HepG2 (cell line): ENCODE measurements around the gene TMEM8B. TPM values are rescaled to one million over a fixed set of nuclear protein-coding genes. Genes with fewer than 3 reads are reported as not detected.

Experiments
- AGO1 ChIP-seq: fragments of 200-400 bp; formaldehyde crosslinking; IDR thresholded peaks from 2 replicates; pipeline ENCODE4 v1.6.1; 2017; ENCODE audit warnings: mild to moderate bottlenecking, low read depth, low read length, moderate library complexity; ENCODE audit not compliant: poor library complexity, severe bottlenecking
- DPF2 ChIP-seq: sonication (generic); formaldehyde crosslinking; IDR thresholded peaks from 2 replicates; pipeline ENCODE4 v1.4.0; 2020; ENCODE audit warnings: mild to moderate bottlenecking, low read depth, missing genetic modification reagents, borderline replicate concordance
- EP300 ChIP-seq, 3 experiments: sonication (generic) in 1 of 3; formaldehyde crosslinking in 1 of 3; IDR thresholded peaks; 2 replicates each; pipeline versions ENCODE4 v1.5.1 to v1.6.1; 2011 to 2020; ENCODE audit warnings: low read depth in 2 of 3, low read length in 2 of 3, borderline replicate concordance in 1 of 3, improper control_type of control experiment in 1 of 3, mild to moderate bottlenecking in 1 of 3, missing genetic modification reagents in 1 of 3, moderate library complexity in 1 of 3
- FLYWCH1 ChIP-seq: sonication (generic); formaldehyde crosslinking; IDR thresholded peaks from 2 replicates; pipeline ENCODE4 v1.8.1; 2023; ENCODE audit warnings: mild to moderate bottlenecking, missing genetic modification reagents
- FOXC1 ChIP-seq: sonication (generic); formaldehyde crosslinking; IDR thresholded peaks from 2 replicates; pipeline ENCODE4 v1.8.0; 2022; ENCODE audit warnings: mild to moderate bottlenecking, missing genetic modification reagents, borderline replicate concordance
- FOXJ3 ChIP-seq: sonication (generic); formaldehyde crosslinking; IDR thresholded peaks from 2 replicates; pipeline ENCODE4 v1.4.0; 2020; ENCODE audit warnings: missing genetic modification reagents, mild to moderate bottlenecking, borderline replicate concordance
- HES4 ChIP-seq: sonication (generic); formaldehyde crosslinking; IDR thresholded peaks from 2 replicates; pipeline ENCODE4 v1.9.0; 2021; ENCODE audit warnings: mild to moderate bottlenecking, missing genetic modification reagents, borderline replicate concordance
- KDM5B ChIP-seq: sonication (generic); formaldehyde crosslinking; IDR thresholded peaks from 2 replicates; pipeline ENCODE4 v1.4.0; 2020; ENCODE audit warnings: missing genetic modification reagents, mild to moderate bottlenecking, borderline replicate concordance
- MATR3 ChIP-seq: sonication (generic); formaldehyde crosslinking; IDR thresholded peaks from 2 replicates; pipeline ENCODE4 v1.4.0; 2020; ENCODE audit warnings: missing genetic modification reagents
- MEIS1 ChIP-seq: sonication (generic); formaldehyde crosslinking; IDR thresholded peaks from 2 replicates; pipeline ENCODE4 v1.9.0; 2021; ENCODE audit warnings: mild to moderate bottlenecking, missing genetic modification reagents, moderate library complexity, borderline replicate concordance
- PHF20 ChIP-seq: sonication (generic); formaldehyde crosslinking; IDR thresholded peaks from 2 replicates; pipeline ENCODE4 v1.5.0; 2020; ENCODE audit warnings: mild to moderate bottlenecking, missing genetic modification reagents
- RARG ChIP-seq: sonication (generic); formaldehyde crosslinking; IDR thresholded peaks from 2 replicates; pipeline ENCODE4 v1.4.0; 2020; ENCODE audit warnings: low read depth, mild to moderate bottlenecking, missing genetic modification reagents
- RFXANK ChIP-seq: IDR thresholded peaks from 2 replicates; pipeline ENCODE4 v1.6.1; 2016
- SMAD3 ChIP-seq: sonication (generic); formaldehyde crosslinking; IDR thresholded peaks from 2 replicates; pipeline ENCODE4 v1.4.0; 2020; ENCODE audit warnings: missing genetic modification reagents
- ZMAT5 ChIP-seq: sonication (generic); formaldehyde crosslinking; IDR thresholded peaks from 2 replicates; pipeline ENCODE4 v1.5.0; 2020; ENCODE audit warnings: mild to moderate bottlenecking, low read depth, missing genetic modification reagents, borderline replicate concordance
- ZNF264 ChIP-seq: sonication (generic); formaldehyde crosslinking; IDR thresholded peaks from 2 replicates; pipeline ENCODE4 v1.4.0; 2020; ENCODE audit warnings: missing genetic modification reagents
- ZNF30 ChIP-seq: sonication (generic); formaldehyde crosslinking; IDR thresholded peaks from 2 replicates; pipeline ENCODE4 v1.5.0; 2020; ENCODE audit warnings: mild to moderate bottlenecking, missing genetic modification reagents
- ZNF34 ChIP-seq: sonication (generic); formaldehyde crosslinking; IDR thresholded peaks from 2 replicates; pipeline ENCODE4 v1.4.0; 2020; ENCODE audit warnings: mild to moderate bottlenecking, missing genetic modification reagents, borderline replicate concordance
- ZNF572 ChIP-seq: sonication (generic); formaldehyde crosslinking; IDR thresholded peaks from 2 replicates; pipeline ENCODE4 v1.5.1; 2020; ENCODE audit warnings: mild to moderate bottlenecking, missing genetic modification reagents
- ZNF7 ChIP-seq: IDR thresholded peaks from 2 replicates; pipeline ENCODE4 v1.6.1; 2016; ENCODE audit warnings: missing biosample characterization, missing genetic modification reagents
- ZNF792 ChIP-seq: IDR thresholded peaks from 2 replicates; pipeline ENCODE4 v1.6.1; 2016
- polyA plus RNA-seq, 8 experiments: library from polyadenylated mRNA; depleted of rRNA in 3 of 8; stranded (reverse) in 7 of 8; unstranded in 1 of 8; fragments of >200 nt; fragmentation: Illumina TruSeq in 4 of 8; extraction: Trizol in 4 of 8; gene quantifications; 2 replicates each; pipeline versions ENCODE4 v1.2.1 to v1.2.3, GENCODE V29; 2011 to 2016; ENCODE audit warnings: low read depth in 4 of 8, missing spikeins in 1 of 8, mixed read lengths in 1 of 8; ENCODE audit not compliant: insufficient read depth in 1 of 8
- total RNA-seq, 5 experiments: library from RNA; depleted of rRNA; stranded (reverse); fragments of >200 nt; fragmentation: Illumina TruSeq; extraction: Trizol; gene quantifications; 2 replicates each; pipeline ENCODE4 v1.2.3, GENCODE V29; 2016; ENCODE audit warnings: low read depth in 1 of 5
- TF ChIP-seq, protein P1 (sequence below): sonication (generic); formaldehyde crosslinking; IDR thresholded peaks from 2 replicates; pipeline ENCODE4 v1.5.0; 2020; ENCODE audit warnings: mild to moderate bottlenecking, missing genetic modification reagents
- TF ChIP-seq, protein P2 (sequence below): IDR thresholded peaks from 2 replicates; pipeline ENCODE4 v1.6.1; 2018; ENCODE audit warnings: missing genetic modification reagents, mild to moderate bottlenecking, missing compliant biosample characterization
- TF ChIP-seq, protein P3 (sequence below): sonication (generic); formaldehyde crosslinking; IDR thresholded peaks from 2 replicates; pipeline ENCODE4 v1.4.0; 2020; ENCODE audit warnings: missing genetic modification reagents

Gene TMEM8B
- total and polyA plus RNA-seq, 2 of the 13 experiments (the other 11 are each of a cell fraction or from before 2014, with no cell fraction given): 2.1 to 2.7 TPM

DNA sequence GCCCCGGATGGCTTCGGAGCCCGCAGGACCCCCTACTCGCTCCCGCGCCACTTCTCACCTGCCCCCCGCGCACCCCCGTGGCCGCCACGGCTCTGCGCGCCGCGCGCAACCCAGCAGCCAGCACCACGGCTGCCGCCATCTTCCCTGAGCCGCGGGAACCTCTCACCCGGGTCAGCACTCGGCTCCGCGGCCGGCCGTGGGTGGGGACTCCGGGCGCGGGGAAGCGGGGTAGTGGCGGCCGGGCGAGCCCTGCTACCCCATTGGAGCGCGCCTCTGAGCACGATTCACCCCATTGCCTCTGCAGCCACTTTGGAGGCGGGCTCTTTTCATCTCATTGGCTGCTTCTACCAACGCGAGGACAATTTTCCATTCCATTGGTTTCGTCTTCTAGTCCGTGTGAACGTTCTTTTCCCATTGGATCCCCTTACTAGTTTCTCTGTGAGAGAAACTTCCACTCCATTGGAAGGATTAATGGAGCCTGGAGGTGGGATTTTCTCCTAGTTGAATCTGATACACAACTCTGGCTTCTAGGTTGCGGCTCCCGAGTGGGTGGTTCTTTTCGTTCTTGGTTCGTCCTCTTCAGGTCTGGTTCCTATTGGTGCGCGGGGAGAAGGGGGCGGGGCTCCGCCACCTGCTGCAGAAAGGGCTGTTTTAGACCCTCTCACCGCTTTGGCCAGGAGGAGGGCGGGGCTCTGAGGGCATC lies 14.0 kb upstream of the TMEM8B start, which contains the start of gene HINT2 (continued):
- TF ChIP-seq MEIS1 (CRISPR knock-in tag): no peak
- no peak; the same call in 1 of the 2 replicates for TF ChIP-seq PHF20 (CRISPR knock-in tag)
- TF ChIP-seq RARG (CRISPR knock-in tag): no peak
- TF ChIP-seq FOXC1 (CRISPR knock-in tag): no peak; the same call in 1 of the 2 replicates
- TF ChIP-seq, protein P1, sequence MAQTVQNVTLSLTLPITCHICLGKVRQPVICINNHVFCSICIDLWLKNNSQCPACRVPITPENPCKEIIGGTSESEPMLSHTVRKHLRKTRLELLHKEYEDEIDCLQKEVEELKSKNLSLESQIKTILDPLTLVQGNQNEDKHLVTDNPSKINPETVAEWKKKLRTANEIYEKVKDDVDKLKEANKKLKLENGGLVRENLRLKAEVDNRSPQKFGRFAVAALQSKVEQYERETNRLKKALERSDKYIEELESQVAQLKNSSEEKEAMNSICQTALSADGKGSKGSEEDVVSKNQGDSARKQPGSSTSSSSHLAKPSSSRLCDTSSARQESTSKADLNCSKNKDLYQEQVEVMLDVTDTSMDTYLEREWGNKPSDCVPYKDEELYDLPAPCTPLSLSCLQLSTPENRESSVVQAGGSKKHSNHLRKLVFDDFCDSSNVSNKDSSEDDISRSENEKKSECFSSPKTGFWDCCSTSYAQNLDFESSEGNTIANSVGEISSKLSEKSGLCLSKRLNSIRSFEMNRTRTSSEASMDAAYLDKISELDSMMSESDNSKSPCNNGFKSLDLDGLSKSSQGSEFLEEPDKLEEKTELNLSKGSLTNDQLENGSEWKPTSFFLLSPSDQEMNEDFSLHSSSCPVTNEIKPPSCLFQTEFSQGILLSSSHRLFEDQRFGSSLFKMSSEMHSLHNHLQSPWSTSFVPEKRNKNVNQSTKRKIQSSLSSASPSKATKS: no peak
- TF ChIP-seq, protein P2, sequence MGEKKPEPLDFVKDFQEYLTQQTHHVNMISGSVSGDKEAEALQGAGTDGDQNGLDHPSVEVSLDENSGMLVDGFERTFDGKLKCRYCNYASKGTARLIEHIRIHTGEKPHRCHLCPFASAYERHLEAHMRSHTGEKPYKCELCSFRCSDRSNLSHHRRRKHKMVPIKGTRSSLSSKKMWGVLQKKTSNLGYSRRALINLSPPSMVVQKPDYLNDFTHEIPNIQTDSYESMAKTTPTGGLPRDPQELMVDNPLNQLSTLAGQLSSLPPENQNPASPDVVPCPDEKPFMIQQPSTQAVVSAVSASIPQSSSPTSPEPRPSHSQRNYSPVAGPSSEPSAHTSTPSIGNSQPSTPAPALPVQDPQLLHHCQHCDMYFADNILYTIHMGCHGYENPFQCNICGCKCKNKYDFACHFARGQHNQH (CRISPR knock-in tag): 0 out of 2 replicates have a peak, but pooled peaks have one; percentile 1
- TF ChIP-seq ZNF34 (CRISPR knock-in tag): 0 out of 2 replicates have a peak, but pooled peaks have one; percentile 21
- no peak for TF ChIP-seq ZNF572 (CRISPR knock-in tag)
- no peak; the same call in 1 of the 2 replicates for TF ChIP-seq RFXANK (CRISPR knock-in tag)
- TF ChIP-seq MATR3 (CRISPR knock-in tag): no peak
- no peak for TF ChIP-seq FOXJ3
- TF ChIP-seq KDM5B (CRISPR knock-in tag): peak; percentile 75; the same call in 1 of the 2 replicates
- TF ChIP-seq ZMAT5: no peak
- peak; percentile 55; the same call in 1 of the 2 replicates for TF ChIP-seq FLYWCH1 (CRISPR knock-in tag)
- TF ChIP-seq ZNF7 (CRISPR knock-in tag): no peak
- TF ChIP-seq EP300 (IDR thresholded peaks at IDR 0.05; ENCODE audit: low read depth in 2 of 2, low read length in 2 of 2): no peak
- TF ChIP-seq EP300 (CRISPR knock-in tag; IDR thresholded peaks at IDR 0.05; ENCODE audit: borderline replicate concordance): no peak
- no peak for TF ChIP-seq AGO1
- no peak for TF ChIP-seq ZNF30
- no peak for TF ChIP-seq HES4 (CRISPR knock-in tag)
- TF ChIP-seq, protein P3, sequence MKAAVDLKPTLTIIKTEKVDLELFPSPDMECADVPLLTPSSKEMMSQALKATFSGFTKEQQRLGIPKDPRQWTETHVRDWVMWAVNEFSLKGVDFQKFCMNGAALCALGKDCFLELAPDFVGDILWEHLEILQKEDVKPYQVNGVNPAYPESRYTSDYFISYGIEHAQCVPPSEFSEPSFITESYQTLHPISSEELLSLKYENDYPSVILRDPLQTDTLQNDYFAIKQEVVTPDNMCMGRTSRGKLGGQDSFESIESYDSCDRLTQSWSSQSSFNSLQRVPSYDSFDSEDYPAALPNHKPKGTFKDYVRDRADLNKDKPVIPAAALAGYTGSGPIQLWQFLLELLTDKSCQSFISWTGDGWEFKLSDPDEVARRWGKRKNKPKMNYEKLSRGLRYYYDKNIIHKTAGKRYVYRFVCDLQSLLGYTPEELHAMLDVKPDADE (CRISPR knock-in tag): no peak; the same call in 1 of the 2 replicates
- peak; percentile 32; the same call in 1 of the 2 replicates for TF ChIP-seq ZNF264
- no peak for TF ChIP-seq DPF2 (CRISPR knock-in tag)
- TF ChIP-seq SMAD3: no peak
- TF ChIP-seq ZNF792 (CRISPR knock-in tag): no peak
